Liver (tissue), 9 donors: Measurements from ENCODE around the gene OVCH1. TPM values are rescaled to one million over a fixed set of nuclear protein-coding genes. Genes with fewer than 3 reads are reported as not detected.
"Not testable (repeated sequence)": the region's sequence is repeated elsewhere in the genome, so short reads cannot be mapped to it uniquely, and the experiment has no call there.

Experiments
- DNase-seq: peaks from one replicate; pipeline ENCODE4 v3.0.0-alpha.2; 2017; ENCODE audit warnings: low spot score
- H3K27ac ChIP-seq, 2 donors: one replicate each; pipeline ENCODE4 v1.7.0; 2013; ENCODE audit warnings: inconsistent platforms in 2 of 2, low read length in 2 of 2, control low read depth in 1 of 2, low read depth in 1 of 2, mild to moderate bottlenecking in 1 of 2
- H3K27me3 ChIP-seq, 4 donors: one replicate each; pipeline versions ENCODE4 v1.6.1 to v1.7.0; 2013; ENCODE audit warnings: low read length in 3 of 4, inconsistent platforms in 1 of 4, mild to moderate bottlenecking in 1 of 4, moderate library complexity in 1 of 4; ENCODE audit not compliant: control insufficient read depth in 4 of 4, insufficient read depth in 4 of 4
- H3K36me3 ChIP-seq, 4 donors: one replicate each; pipeline versions ENCODE4 v1.6.1 to v1.7.0; 2013; ENCODE audit warnings: low read length in 3 of 4, mild to moderate bottlenecking in 3 of 4, low read depth in 1 of 4, moderate library complexity in 1 of 4; ENCODE audit not compliant: control insufficient read depth in 4 of 4, insufficient read depth in 3 of 4
- H3K4me1 ChIP-seq, 4 donors: one replicate each; pipeline versions ENCODE4 v1.6.1 to v1.7.0; 2013; ENCODE audit warnings: low read length in 3 of 4, mild to moderate bottlenecking in 3 of 4, moderate library complexity in 1 of 4; ENCODE audit not compliant: control insufficient read depth in 4 of 4, insufficient read depth in 4 of 4
- H3K4me3 ChIP-seq, 3 donors: one replicate each; pipeline versions ENCODE4 v1.6.1 to v1.7.0; 2013; ENCODE audit warnings: low read length in 3 of 3, control low read depth in 1 of 3, low read depth in 1 of 3, mild to moderate bottlenecking in 1 of 3
- H3K9ac ChIP-seq, 2 donors: one replicate each; pipeline ENCODE4 v1.7.0; 2013; ENCODE audit warnings: low read length in 2 of 2, mild to moderate bottlenecking in 2 of 2, moderate library complexity in 2 of 2, control low read depth in 1 of 2, low read depth in 1 of 2
- H3K9me3 ChIP-seq, 4 donors: one replicate each; pipeline versions ENCODE4 v1.6.1 to v1.7.0; 2013; ENCODE audit warnings: low read length in 3 of 4; ENCODE audit not compliant: control insufficient read depth in 4 of 4
- FOXA2 ChIP-seq: IDR thresholded peaks from 2 replicates; pipeline ENCODE4 v1.6.1; 2016; ENCODE audit warnings: antibody characterized with exemption
- GABPA ChIP-seq, 2 donors: IDR thresholded peaks in 1 of 2; conservative IDR thresholded peaks in 1 of 2; 2 replicates each; pipeline ENCODE4 v1.6.1; 2016; ENCODE audit warnings: antibody characterized with exemption in 2 of 2, mild to moderate bottlenecking in 1 of 2, moderate library complexity in 1 of 2
- HNF4A ChIP-seq, 2 donors: conservative IDR thresholded peaks; 2 replicates each; pipeline ENCODE4 v1.6.1; 2016; ENCODE audit warnings: antibody characterized with exemption in 2 of 2, mild to moderate bottlenecking in 2 of 2
- HNF4G ChIP-seq: IDR thresholded peaks from 2 replicates; pipeline ENCODE4 v1.6.1; 2016; ENCODE audit warnings: antibody characterized with exemption
- MAX ChIP-seq: IDR thresholded peaks from 2 replicates; pipeline ENCODE4 v1.6.1; 2016; ENCODE audit warnings: antibody characterized with exemption
- RAD21 ChIP-seq, 2 donors: IDR thresholded peaks; 2 replicates each; pipeline ENCODE4 v1.6.1; 2016; ENCODE audit warnings: antibody characterized with exemption in 2 of 2, mild to moderate bottlenecking in 2 of 2
- RXRA ChIP-seq, 2 donors: IDR thresholded peaks; 2 replicates each; pipeline ENCODE4 v1.6.1; 2017 to 2018; ENCODE audit warnings: antibody characterized with exemption in 2 of 2, mild to moderate bottlenecking in 1 of 2
- YY1 ChIP-seq: IDR thresholded peaks from 2 replicates; pipeline ENCODE4 v1.6.1; 2016; ENCODE audit warnings: antibody characterized with exemption, mild to moderate bottlenecking
- WGBS: extraction: QIAGEN DNeasy Blood & Tissue Kit; methylation state at CpG from one replicate; pipeline ENCODE4 v1.1.7; 2013; 5-methylcytosine and 5-hydroxymethylcytosine counted together
- polyA plus RNA-seq, 2 donors: library from polyadenylated mRNA; stranded (reverse) in 1 of 2; unstranded in 1 of 2; fragments of 200-250 nt in 1 of 2; fragments of >200 nt in 1 of 2; fragmentation: Nextera tagmentation in 1 of 2; extraction: Ambion mirVana in 1 of 2; gene quantifications; one replicate each; pipeline versions ENCODE4 v1.2.1 to v1.2.3, GENCODE V29; 2013 to 2015
- total RNA-seq, 2 donors: library from RNA; depleted of rRNA; stranded (reverse); fragments of >200 nt; gene quantifications; one replicate each; pipeline ENCODE4 v1.2.3, GENCODE V29; 2014
- TF ChIP-seq, protein P1 (sequence below): IDR thresholded peaks from 2 replicates; pipeline ENCODE4 v1.6.1; 2016; ENCODE audit warnings: antibody characterized with exemption
- TF ChIP-seq, protein P2 (sequence below): fragments of 150-350 bp; IDR thresholded peaks from 2 replicates; pipeline ENCODE4 v1.5.1; 2017; ENCODE audit warnings: improper control_type of control experiment, low read depth, low read length; ENCODE audit not compliant: missing input control
- TF ChIP-seq, protein P3 (sequence below): IDR thresholded peaks from 2 replicates; pipeline ENCODE4 v1.6.1; 2016; ENCODE audit warnings: antibody characterized with exemption, mild to moderate bottlenecking
- donor health status: healthy.
- donor health status: healthy.
- donor health status: healthy.
- donor health status: healthy.
- donor health status: healthy.

OVCH1 gene
- total and polyA plus RNA-seq, 4 donors, result 0.08 TPM; not detected in 3

GRCh38 chr12:29389295-29389919 is 108.1 kb downstream of the OVCH1 start:
- H3K27ac ChIP-seq, result no peak overlapping the region
- 92% methylated on average over 65 of the region's 65 CpGs for WGBS
- H3K4me1 ChIP-seq, result no peaks in the 10 kb centered on the region
- no peak overlapping the region for H3K4me3 ChIP-seq
- no peaks in the 10 kb centered on the region for H3K9me3 ChIP-seq
- no peak for TF ChIP-seq FOXA2
- TF ChIP-seq, protein P1, sequence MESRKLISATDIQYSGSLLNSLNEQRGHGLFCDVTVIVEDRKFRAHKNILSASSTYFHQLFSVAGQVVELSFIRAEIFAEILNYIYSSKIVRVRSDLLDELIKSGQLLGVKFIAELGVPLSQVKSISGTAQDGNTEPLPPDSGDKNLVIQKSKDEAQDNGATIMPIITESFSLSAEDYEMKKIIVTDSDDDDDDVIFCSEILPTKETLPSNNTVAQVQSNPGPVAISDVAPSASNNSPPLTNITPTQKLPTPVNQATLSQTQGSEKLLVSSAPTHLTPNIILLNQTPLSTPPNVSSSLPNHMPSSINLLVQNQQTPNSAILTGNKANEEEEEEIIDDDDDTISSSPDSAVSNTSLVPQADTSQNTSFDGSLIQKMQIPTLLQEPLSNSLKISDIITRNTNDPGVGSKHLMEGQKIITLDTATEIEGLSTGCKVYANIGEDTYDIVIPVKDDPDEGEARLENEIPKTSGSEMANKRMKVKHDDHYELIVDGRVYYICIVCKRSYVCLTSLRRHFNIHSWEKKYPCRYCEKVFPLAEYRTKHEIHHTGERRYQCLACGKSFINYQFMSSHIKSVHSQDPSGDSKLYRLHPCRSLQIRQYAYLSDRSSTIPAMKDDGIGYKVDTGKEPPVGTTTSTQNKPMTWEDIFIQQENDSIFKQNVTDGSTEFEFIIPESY, result no peak
- no peak for TF ChIP-seq HNF4A (conservative IDR thresholded peaks at IDR 0.05)
- TF ChIP-seq RAD21 (IDR thresholded peaks at IDR 0.05), result no peak
- no peak for DNase-seq
- no peak overlapping the region for H3K9ac ChIP-seq
- no peaks in the 10 kb centered on the region for H3K27me3 ChIP-seq
- H3K36me3 ChIP-seq, result no peaks in the 10 kb centered on the region

- H3K27ac ChIP-seq, H3K4me1 ChIP-seq, DNase-seq, H3K36me3 ChIP-seq, H3K9me3 ChIP-seq, H3K9ac ChIP-seq, H3K4me3 ChIP-seq, H3K27me3 ChIP-seq: not testable (repeated sequence)
- 97% methylated on average over 36 of the region's 36 CpGs for WGBS
Measured at GRCh38 chr12:29386084-29386680, 111.3 kb downstream of the OVCH1 start.

- H3K9me3 ChIP-seq, DNase-seq, H3K4me1 ChIP-seq, H3K27ac ChIP-seq, H3K36me3 ChIP-seq, H3K9ac ChIP-seq, H3K4me3 ChIP-seq, H3K27me3 ChIP-seq: not testable (repeated sequence)
- WGBS, result 97% methylated on average over 17 of the region's 17 CpGs
Measured at GRCh38 chr12:29385194-29385593, 112.3 kb downstream of the OVCH1 start.

GRCh38 chr12:29382251-29382650 is 115.2 kb downstream of the OVCH1 start:
- no peak overlapping the region for H3K4me3 ChIP-seq
- H3K36me3 ChIP-seq, result peaks cover 0 to 3% (median 0%) of the 10 kb centered on the region in 4 donors
- no peak for DNase-seq
- H3K9ac ChIP-seq, result no peak overlapping the region
- no peaks in the 10 kb centered on the region for H3K27me3 ChIP-seq
- H3K4me1 ChIP-seq, result peaks cover 0 to 12% (median 11%) of the 10 kb centered on the region in 4 donors
- no peaks in the 10 kb centered on the region for H3K9me3 ChIP-seq
- WGBS, result 96% methylated on average over 2 of the region's 2 CpGs
- no peak overlapping the region for H3K27ac ChIP-seq
- TF ChIP-seq GABPA (IDR thresholded peaks at IDR 0.05 in 1 of 2, conservative IDR thresholded peaks at IDR 0.05 in 1 of 2) (no peak), HNF4G (no peak), RXRA (IDR thresholded peaks at IDR 0.05) (no peak), MAX (no peak), HNF4A (conservative IDR thresholded peaks at IDR 0.05) (no peak), YY1 (no peak)
- TF ChIP-seq, protein P2, sequence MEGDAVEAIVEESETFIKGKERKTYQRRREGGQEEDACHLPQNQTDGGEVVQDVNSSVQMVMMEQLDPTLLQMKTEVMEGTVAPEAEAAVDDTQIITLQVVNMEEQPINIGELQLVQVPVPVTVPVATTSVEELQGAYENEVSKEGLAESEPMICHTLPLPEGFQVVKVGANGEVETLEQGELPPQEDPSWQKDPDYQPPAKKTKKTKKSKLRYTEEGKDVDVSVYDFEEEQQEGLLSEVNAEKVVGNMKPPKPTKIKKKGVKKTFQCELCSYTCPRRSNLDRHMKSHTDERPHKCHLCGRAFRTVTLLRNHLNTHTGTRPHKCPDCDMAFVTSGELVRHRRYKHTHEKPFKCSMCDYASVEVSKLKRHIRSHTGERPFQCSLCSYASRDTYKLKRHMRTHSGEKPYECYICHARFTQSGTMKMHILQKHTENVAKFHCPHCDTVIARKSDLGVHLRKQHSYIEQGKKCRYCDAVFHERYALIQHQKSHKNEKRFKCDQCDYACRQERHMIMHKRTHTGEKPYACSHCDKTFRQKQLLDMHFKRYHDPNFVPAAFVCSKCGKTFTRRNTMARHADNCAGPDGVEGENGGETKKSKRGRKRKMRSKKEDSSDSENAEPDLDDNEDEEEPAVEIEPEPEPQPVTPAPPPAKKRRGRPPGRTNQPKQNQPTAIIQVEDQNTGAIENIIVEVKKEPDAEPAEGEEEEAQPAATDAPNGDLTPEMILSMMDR, result no peak
- TF ChIP-seq, protein P3, sequence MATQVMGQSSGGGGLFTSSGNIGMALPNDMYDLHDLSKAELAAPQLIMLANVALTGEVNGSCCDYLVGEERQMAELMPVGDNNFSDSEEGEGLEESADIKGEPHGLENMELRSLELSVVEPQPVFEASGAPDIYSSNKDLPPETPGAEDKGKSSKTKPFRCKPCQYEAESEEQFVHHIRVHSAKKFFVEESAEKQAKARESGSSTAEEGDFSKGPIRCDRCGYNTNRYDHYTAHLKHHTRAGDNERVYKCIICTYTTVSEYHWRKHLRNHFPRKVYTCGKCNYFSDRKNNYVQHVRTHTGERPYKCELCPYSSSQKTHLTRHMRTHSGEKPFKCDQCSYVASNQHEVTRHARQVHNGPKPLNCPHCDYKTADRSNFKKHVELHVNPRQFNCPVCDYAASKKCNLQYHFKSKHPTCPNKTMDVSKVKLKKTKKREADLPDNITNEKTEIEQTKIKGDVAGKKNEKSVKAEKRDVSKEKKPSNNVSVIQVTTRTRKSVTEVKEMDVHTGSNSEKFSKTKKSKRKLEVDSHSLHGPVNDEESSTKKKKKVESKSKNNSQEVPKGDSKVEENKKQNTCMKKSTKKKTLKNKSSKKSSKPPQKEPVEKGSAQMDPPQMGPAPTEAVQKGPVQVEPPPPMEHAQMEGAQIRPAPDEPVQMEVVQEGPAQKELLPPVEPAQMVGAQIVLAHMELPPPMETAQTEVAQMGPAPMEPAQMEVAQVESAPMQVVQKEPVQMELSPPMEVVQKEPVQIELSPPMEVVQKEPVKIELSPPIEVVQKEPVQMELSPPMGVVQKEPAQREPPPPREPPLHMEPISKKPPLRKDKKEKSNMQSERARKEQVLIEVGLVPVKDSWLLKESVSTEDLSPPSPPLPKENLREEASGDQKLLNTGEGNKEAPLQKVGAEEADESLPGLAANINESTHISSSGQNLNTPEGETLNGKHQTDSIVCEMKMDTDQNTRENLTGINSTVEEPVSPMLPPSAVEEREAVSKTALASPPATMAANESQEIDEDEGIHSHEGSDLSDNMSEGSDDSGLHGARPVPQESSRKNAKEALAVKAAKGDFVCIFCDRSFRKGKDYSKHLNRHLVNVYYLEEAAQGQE, result no peak
